Muscle of arm (tissue), 12 donors: ENCODE measurements around the gene UBE2H. TPM values are rescaled to one million over a fixed set of nuclear protein-coding genes. Genes with fewer than 3 reads are reported as not detected.

Experiments
- DNase-seq: peaks from one replicate; pipeline ENCODE4 v3.0.0-alpha.2; 2013
- polyA plus RNA-seq, 12 donors: library from polyadenylated mRNA; unstranded; fragments of 120-200 nt; gene quantifications; one replicate each; pipeline ENCODE4 v1.2.1, GENCODE V29; 2013; ENCODE audit not compliant: insufficient read length in 12 of 12

The UBE2H gene
- polyA plus RNA-seq, 12 donors = 80.2 to 127 (median 104) TPM; not detected in 1

- no peak for DNase-seq
These were observed 162.6 kb downstream of the UBE2H start for GRCh38 chr7:129790136-129790535.

GRCh38 chr7:129789652-129790051 is 163.1 kb downstream of the UBE2H start:
- DNase-seq = no peak

- no peak for DNase-seq
These were observed 163.8 kb downstream of the UBE2H start for GRCh38 chr7:129789000-129789399.

GRCh38 chr7:129786825-129787563 is 165.8 kb downstream of the UBE2H start:
- no peak for DNase-seq

GRCh38 chr7:129785685-129786514 is 166.9 kb downstream of the UBE2H start:
- DNase-seq = no peak

- no peak for DNase-seq
These were observed 167.7 kb downstream of the UBE2H start for GRCh38 chr7:129784783-129785684.

GRCh38 chr7:129784437-129784782 is 168.3 kb downstream of the UBE2H start:
- DNase-seq = no peak

GRCh38 chr7:129783584-129783919 is 169.2 kb downstream of the UBE2H start:
- no peak for DNase-seq

- no peak for DNase-seq
These were observed 169.8 kb downstream of the UBE2H start for GRCh38 chr7:129782818-129783583.

GRCh38 chr7:129781928-129782817 is 170.6 kb downstream of the UBE2H start:
- no peak for DNase-seq

GRCh38 chr7:129780974-129781927 is 171.5 kb downstream of the UBE2H start:
- no peak for DNase-seq

Other genes with a start within 250 kb of the UBE2H start
- 10 to 100 TPM in 11 of 12 donors, not detected in 1; 18.9 to 40.2 (median 27.1) TPM for gene ZC3HC1, start 98.4 kb upstream of the UBE2H start, polyA plus RNA-seq
- gene KLHDC10, start 117.6 kb upstream of the UBE2H start, polyA plus RNA-seq = 100 to 1,000 TPM in 1 of 12 donors, 10 to 100 TPM in 11; 36.4 to 107 (median 47.9) TPM